GM21576 (cell line): Measurements from ENCODE around the gene FAAH.
"Not testable (repeated sequence)": the region's sequence is repeated elsewhere in the genome, so short reads cannot be mapped to it uniquely, and the experiment has no call there.

Experiments used
- ATAC-seq: cut with Tn5 transposase; IDR thresholded peaks from one replicate; pipeline ENCODE4 v1.9.1; 2021; ENCODE audit warnings: mild to moderate bottlenecking, moderate library complexity; ENCODE audit not compliant: unreplicated experiment

FAAH gene

DNA sequence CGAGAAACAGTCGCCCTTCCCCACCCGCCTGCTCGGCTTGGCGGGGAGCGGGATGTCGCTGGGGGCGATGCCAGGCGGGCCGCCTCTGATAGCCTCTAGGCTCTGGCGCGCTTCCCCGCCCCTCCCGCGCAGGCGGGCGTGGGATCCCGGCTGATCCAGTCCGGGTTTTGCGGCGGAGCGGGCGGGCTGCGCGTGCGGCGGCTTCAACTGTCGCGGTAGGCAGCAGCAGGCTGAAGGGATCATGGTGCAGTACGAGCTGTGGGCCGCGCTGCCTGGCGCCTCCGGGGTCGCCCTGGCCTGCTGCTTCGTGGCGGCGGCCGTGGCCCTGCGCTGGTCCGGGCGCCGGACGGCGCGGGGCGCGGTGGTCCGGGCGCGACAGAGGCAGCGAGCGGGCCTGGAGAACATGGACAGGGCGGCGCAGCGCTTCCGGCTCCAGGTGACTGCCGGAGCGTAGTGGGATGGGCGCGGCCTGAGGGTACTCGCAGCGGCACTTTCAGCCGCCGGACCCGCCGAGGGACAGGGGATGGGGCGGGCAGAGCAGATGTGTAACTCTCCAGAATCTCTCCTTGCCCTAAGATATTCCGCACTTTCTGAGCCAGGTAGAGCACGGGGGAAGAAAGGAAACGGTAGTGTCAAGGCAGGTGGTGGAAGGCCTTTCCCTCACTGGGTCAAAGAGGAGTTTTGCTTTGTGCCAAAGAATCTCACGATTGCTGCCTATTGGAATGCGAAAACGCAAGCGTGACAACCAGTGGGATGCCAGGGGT lies at the start of gene FAAH:
TSS of gene FAAH (plus strand) at position 210 of the 764 bp plus-strand sequence. CDS start at position 242, 32 bp downstream.
- ATAC-seq, result no peak

DNA sequence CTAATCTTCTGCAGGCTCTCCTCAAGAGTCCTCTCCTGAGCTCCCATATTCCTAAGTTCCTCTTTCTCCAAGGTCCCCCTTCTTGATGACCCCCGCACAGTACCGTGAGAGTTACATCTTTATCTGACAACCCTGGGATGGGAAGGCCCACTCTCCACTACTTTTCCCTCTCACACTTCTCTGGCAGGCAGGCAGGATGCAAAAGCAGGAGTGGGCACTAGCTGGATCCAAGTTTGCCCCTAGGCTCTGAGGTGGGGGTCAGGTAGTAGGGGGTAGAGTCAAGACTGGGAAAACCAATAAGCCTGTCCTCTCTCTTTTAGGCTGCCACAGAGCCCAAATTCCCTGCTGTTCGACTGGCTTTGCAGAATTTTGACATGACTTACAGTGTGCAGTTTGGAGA lies 49.6 kb upstream of the FAAH start:
- ATAC-seq, result no peak

DNA sequence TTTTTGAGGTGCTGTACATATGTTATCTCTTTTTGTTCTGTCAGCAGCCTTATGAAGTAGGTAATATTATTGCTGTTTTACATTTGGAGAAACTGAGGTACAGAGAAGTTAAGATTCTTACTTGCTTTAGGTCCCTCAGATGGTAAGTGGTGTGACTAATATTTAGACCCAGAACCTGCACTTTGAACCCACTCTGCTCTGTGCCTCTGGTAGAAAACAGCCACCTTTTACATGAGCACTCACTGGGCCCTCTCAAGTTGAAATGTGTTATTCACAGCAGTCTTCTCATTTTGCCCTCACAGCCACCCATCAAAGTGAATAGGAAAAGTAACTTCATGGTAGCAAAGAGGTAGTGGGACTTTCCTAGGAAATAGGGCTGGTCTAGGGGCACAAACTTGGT lies 48.8 kb upstream of the FAAH start:
- ATAC-seq, result no peak

DNA sequence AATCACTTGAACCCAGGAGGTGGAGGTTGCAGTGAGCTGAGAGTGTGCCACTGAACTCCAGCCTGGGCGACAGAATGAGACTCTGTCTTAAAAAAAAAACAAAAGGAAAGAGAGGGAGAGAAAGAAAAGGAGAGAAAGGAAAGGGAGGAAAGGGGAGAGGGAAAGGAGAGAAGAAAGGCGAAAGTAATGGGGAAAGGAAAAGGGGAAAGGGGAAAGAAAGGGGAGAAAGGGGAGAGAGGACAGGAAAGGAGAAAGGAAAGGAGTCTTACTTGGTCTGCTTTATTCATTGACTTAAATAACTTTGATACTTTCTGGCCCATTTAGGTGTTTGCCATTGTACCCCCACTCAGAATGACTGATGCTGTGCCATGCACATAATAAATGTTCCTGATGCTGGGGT lies 41.8 kb upstream of the FAAH start:
- no peak for ATAC-seq

DNA sequence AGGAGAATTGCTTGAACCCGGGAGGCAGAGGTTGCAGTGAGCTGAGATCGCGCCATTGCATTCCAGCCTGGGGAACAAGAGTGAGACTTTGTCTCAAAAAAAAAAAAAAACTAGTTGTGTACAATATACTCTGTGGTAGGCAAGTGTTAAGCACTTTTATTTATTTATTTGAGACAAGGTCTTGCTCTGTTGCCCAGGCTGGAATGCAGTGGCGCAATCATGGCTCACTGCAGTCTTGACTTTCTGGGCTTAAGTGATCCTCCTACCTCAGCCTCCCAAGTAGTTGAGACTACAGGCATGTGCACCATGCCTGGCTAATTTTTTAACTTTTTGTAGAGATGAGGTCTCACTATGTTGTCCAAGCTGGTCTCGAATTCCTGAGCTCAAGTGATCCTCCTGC lies 38.2 kb upstream of the FAAH start:
- not testable (repeated sequence) for ATAC-seq

DNA sequence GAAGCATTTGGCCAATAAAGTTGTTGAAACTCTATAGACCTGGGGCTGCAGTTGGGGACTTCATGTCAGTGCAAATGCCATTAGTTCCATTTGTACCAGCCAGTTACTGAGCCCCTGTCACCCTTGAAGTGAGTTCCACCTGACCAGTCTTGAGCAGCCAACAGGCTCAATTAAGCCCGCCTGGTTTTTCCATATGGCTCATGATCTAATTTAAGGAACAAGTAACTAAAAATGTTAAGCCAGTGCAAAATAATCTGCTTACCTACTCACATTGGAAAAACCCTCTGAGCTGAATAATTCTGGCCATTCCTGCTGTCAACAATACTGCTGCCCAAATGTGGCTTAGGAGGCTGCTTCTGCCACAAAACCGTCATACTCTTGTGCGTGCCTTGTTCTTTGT lies 32.0 kb upstream of the FAAH start:
- ATAC-seq, result no peak

DNA sequence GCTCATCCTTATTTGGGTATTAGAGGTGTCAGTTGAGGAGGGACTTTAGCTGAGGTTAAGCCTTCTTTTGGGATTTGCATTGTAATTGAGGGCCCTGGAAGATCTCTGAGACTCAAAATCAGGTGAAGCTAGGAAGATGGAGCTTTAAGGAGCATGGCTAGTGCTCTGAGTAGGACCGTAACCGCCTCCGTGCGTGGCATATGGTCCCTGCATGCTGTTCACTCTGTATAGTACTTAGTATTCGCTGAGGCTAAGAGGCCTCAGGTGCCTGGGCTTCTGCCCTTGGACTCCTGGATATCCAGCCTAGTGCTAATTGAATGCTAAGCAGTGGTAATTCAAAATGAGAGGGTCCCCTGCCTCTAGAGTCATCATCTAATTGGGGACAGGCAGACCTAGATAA lies 31.0 kb upstream of the FAAH start:
- no peak for ATAC-seq

DNA sequence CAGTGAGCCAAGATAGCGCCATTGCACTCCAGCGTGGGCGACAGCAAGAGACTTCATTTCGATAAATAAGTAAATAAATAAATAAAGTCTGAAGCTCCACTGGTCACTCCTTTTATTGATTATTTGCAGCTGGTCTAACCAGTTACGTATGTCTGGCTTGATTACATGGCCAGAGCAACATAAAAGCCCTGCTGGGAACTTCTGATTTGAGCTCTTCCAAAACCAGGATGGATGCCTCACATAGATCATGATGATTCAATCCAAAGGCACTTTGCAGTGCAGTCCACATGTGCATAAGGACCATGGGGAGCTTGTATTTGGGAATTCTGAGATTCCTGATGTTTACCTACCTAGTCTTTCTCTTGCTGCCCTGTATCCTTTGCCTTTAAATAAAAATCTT lies 29.5 kb upstream of the FAAH start:
- no peak for ATAC-seq

DNA sequence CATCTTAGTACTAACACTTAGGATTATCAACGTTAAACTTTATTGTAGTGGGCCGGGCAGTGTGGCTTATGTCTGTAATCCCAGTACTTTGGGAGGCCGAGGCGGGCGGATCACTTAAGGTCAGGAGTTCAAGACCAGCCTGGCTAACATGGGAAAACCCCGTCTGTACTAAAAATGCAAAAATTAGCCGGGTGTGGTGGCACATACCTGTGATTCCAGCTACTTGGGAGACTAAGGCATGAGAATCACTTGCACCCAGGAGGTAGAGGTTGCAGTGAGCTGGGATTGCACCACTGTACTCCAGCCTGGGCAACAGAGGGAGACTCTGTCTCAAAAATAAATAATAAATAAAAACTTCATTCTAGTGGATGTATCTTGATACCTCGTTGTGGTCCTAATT lies 28.3 kb upstream of the FAAH start:
- ATAC-seq, result not testable (repeated sequence)

DNA sequence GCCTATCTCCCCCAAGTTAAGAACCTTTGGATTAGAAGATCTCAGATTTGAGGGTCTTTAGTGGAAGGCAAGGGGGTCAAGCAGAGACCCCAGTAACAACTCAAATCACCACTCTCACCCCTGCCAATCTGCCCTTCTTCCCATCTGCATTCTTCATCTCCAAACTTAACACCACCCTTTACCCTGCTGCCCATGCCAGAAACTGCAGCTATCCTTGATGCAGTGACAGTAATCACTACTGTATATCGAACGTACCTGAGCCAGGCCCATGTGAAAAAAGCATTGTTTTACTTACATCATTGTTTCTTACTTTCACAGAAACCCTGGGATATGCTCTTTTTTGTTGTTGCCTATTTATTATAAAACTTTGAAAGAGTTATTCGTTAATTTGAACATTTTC lies 27.0 kb upstream of the FAAH start:
- no peak for ATAC-seq

DNA sequence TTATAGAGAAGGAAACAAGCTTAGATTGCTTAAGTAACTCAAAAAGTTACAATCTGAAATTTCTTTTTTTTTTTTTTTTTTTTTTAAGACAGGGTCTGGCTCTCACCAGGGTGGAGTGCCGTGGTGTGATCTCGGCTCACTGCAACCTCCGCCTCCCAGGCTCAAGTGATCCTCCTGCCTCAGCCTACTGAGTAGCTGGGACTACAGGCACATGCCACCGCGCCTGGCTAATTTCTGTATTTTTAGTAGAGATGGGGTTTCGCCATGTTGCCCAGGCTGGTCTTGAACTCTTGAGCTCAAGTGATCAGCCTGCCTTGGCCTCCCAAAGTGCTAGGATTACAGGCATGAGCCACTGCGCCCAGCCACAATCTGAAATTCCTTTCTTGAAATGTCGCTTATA lies 26.4 kb upstream of the FAAH start:
- not testable (repeated sequence) for ATAC-seq

DNA sequence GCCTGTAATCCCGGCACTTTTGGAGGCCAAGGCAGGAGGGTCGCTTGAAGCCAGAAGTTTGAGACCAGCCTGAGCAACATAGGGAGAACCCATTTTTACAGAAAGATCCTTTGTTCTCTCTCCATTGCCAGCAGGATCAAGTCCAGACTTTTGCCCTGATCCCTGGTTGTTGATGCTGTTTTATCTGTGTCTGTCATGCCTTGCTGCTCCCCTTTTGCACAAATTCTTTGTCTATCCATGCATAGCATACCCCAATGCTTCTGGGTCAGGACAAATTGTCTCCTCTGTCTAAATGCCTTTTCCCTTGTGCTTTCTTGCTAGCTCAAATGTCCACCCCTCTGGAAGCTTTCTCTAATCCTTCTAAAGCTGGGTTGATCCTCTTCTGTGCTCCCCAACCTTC lies 25.3 kb upstream of the FAAH start:
- no peak for ATAC-seq

DNA sequence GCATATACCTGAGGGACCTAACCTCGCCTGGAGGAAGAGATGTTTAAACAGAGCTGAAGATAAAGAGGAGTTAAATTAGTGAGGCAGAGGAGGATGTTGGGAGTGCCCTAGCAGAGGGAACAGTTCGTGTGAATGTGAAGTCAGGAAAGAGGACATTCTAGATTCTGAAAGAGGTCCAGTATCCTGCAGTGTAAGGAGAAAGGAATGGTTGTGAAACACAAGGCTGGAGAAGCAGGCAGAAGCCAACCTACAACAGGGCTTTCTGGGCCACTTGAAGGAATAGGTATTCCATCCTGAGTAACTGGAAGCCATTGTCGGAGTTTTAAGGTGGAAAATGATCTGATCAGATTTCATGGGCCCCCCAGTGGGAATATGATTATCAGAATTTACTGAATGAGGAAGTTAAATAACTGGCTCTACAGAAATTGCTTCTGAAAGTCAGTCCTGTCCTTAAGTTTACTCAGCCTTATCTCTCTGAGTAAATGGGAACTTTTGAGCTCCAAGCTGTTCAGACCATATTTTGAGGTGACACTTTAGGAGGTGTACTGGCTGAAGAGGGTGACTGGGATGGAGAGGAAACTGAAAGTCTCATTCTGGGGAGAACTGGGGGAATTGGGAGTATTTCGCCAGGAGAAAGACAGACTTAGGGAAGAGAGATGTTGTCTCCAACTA lies 24.4 kb upstream of the FAAH start:
- no peak for ATAC-seq

DNA sequence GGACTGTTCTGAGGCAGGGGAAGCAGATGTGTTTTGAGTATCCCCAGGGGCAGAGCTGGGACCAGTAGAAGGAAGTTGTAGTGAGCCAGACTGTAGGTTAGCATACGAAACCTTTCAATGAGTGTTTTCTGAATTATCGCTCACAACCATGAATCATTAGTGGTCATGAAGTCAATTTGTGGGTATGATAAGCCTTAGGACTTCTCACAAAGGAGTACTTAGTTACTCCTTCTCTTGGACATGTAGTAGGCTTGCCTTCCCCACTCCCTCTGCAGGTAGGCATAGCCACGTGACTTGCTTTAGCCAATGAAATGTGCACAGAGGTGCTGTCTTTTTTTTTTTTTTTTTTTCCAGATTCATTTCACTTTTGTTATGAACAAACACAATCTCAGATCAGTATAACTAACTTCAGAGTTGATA lies 23.9 kb upstream of the FAAH start:
- no peak for ATAC-seq

DNA sequence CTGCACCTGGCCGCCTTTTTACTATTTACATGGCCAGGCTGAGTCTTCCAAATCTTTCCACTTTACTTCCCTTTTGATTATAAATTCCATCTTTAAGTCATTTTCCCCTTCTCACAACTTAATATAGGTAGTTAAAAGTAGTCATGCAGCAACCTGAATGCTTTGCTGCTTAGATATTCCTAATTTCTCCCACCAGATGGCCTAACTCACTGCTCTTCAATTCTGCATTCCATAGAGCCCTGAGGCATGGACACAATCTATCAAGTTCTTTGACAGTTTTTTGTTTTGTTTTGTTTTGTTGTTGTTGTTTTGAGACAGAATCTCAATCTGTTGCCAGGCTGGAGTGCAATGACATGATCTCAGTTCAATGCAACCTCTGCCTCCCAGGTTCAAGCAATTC lies 21.7 kb upstream of the FAAH start:
- ATAC-seq, result no peak

DNA sequence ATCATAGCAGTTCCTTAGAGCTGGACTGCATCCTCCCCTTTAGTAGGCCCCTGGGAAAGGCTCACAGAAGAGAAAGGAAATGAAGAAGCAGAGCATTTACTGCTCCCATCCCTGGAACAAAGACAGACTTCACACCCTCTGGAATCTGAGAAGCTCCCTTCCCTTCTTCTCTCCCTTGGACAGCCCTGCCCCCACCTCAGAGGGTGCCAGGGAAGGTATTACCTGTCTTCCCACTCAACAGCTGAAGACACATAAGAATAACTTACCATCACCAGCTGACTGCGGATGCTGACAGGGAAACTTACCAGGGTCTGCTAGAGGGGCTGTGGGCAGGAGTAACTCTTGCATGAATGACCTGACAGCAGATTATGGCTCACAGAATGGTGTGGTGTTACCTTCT lies 14.1 kb upstream of the FAAH start:
- ATAC-seq, result no peak

DNA sequence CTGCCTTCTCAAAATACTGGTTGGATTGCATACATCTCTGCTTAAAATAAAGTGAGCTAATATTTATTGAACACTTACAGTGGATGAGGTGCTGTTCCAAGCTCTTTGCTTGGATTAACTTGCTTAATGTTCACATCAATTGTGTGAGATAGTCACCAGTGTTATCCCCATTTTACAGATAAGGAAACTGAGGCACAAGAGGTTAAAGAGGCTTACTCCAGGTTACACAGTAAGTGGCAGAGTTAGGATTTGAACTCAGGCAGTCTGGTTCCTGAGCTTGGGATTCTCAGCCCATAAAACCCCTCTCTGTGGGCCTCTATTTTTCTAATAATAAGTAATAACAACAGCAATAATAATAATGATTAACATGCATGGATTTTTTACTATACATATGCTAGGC lies 13.6 kb upstream of the FAAH start:
- ATAC-seq, result no peak

DNA sequence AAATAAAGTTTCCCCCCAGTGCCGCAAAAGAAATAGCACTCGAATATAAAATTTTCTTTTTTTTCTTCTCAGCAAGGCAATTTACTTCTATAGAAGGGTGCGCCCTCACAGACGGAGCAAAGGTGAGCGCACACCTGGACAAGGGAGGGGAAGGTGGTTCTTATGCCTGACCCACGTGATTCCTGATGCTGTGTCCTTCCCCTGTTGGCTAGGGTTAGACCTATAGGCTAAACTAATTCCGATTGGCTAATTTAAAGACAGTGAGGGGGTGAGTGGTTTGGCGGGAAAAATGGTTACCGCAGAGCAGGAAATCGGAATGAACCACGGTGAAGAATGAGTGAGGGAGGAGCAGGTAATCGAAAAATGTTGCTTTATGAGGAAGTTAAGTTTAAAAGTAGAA lies 607 bp upstream of the FAAH start:
- ATAC-seq, result no peak

DNA sequence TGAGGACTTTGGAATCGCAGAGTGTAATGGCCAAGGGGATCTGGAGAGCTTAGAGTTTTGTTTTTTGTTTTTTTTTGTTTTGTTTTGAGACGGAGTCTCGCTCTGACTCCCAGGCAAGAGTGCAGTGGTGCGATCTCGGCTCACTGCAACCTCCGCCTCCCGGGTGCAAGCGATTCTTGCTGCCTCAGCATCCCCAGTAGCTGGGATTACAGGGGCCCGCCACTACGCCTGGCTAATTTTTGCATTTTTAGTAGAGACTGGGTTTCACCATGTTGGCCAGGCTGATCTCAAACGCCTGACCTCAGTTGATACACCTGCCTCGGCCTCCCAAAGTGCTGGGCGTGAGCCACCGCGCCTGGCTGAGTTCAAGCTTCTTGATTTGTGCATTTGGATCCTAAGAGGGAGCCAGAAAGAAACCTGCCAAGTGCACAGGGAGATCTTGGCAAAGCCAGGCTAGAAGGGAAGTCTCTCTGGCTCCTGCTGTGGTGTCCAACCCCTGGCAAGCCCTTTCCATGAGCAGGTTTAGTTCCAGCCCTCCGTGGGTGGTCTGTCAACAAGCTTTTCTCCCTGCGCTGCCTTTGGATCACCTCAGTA lies 852 bp downstream of the FAAH start:
- ATAC-seq, result no peak

DNA sequence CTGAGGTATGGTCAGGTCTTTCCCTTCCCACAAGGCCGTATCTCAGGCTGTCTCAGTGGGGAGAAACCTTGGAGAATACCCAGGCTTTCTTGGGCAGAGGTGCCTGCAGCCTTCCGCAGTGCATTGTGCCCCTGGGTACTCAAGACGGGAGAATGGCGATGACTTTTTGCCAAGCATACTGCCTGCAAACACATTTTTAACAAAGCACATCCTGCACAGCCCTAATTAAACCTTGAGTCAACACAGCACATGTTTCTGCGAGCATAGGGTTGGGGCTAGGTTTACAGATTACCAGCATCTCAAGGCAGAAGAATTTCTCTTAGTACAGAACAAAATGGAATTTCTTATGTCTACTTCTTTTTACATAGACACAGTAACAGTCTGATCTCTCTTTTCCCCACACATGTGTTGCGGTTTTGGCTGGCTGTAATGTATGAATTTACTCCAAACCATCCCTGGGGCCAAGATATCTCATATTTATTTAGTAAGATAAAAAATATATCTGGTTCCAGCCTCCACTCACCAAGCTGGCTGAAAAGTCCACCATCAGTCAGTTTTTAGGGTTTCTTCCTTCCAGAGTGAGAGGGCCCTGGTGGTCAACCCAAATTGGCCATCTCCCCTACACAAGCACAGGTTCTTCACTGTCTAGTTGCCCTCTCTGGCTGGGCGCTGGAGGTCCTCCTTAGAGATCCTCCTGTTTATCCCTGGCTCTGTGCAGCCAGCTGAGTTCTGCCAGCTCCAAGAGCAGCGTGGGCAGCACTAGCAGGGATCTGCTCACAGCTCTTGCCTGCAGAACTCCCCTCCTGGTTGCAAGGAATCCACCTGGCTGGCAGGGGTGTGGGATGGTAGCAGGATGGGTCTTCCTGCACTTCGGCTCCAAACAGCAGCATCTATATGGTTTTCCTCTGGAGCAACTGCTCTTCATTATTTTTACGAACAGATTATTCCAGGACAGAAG lies 2.6 kb downstream of the FAAH start:
- ATAC-seq, result no peak

DNA sequence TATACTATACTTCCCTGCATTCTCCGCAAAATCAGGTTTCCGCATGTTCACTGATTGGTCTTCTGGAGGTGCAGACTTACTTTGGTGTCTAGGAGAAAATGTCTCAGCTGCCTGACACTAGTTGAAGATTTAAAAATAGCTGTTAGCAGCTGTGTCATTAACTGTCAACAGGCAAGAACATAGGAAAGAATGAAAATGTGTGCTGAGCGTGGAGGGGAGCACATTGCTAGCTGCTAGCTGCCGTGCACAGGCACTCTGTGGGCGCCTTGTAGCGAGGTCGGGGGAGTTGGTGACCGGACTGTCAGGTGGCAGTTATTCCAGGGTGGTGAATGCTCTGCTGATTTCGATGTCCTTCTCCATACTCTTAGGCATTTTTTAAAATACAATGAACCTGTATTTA lies 5.2 kb downstream of the FAAH start:
- ATAC-seq, result no peak
